ENCODE measurements around the gene SH3BP2. TPM values are rescaled to one million over a fixed set of nuclear protein-coding genes. Genes with fewer than 3 reads are reported as not detected.

SH3BP2 gene
- total RNA-seq, 1 donor from 2014 or later, result 82.7 TPM

- no peak for ATAC-seq
- no peak for DNase-seq (ENCODE audit: low spot score)
- intact Hi-C loops (cut with DNase I), result no loop called here
Measured at GRCh38 chr4:2886161-2886560, 93.3 kb downstream of the SH3BP2 start.

DNA sequence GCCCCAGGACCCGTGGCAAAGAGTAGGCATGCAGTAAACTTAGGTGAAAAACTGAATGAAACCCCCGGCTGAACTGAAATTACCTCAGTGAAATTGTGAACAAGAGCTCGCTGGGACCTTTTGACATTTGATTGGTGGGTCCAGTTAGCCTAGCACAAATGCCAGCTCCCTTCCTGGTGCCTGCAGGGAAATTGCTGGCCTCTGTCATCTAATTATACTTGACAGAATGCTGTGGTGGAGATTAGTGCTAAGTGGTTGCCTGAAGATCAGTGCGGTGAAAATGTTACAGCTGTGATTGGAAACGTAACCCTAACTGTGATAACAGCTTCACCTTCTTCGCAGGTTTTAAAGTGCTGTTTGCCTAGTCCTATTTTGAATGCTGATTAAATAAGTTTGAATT is 93.7 kb downstream of the SH3BP2 start:
- ATAC-seq (no peak), DNase-seq (ENCODE audit: low spot score) (no peak)
- intact Hi-C loops (cut with DNase I), result no loop called here

DNA sequence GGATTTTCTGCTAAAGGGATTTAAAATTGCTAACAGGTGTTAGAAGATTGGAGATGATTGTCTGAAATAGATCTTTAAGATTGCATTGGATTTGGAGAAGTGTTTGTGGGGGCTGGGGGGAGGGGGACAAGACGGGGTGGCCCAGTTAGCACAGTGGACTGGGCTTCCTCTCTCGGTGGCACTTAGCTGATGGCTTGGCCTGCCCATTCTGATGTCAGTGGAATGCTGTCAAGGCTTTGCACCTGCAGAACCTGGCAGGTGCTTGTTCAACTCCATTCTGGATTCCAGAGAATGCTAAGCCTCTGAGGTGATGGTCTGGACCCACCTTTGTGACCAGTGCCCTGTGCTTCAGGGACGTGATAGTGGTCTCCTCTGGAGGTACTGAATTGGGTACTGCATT is 94.5 kb downstream of the SH3BP2 start:
- no peak for ATAC-seq
- DNase-seq (ENCODE audit: low spot score), result no peak

GRCh38 chr4:2888886-2889285 is 96.0 kb downstream of the SH3BP2 start:
- ATAC-seq (no peak), DNase-seq (ENCODE audit: low spot score) (no peak)
- intact Hi-C loops (cut with DNase I), result no loop called here

More for the DNA sequence above, 94.5 kb downstream of the SH3BP2 start:
- intact Hi-C loops (cut with DNase I), result no loop called here

Other genes starting within 250 kb of the SH3BP2 start
- gene TNIP2, start 36.7 kb upstream of the SH3BP2 start, total RNA-seq, result 34.9 TPM
- gene ADD1, start 50.8 kb downstream of the SH3BP2 start, total RNA-seq, result 429 TPM
- gene NOP14, start 170.3 kb downstream of the SH3BP2 start, total RNA-seq, result 20.0 TPM
- 14.8 TPM for gene GRK4, start 170.5 kb downstream of the SH3BP2 start, total RNA-seq

Measured in sciatic nerve (tissue), 2 donors.